PC-9 (cell line): ENCODE data around the gene NOP53.
"Not testable (repeated sequence)": the region's sequence is repeated elsewhere in the genome, so short reads cannot be mapped to it uniquely, and the experiment has no call there.

Source experiments
- EZH2 ChIP-seq: fragments of 200-600 bp; sonication (generic); IDR thresholded peaks from 2 replicates; pipeline ENCODE4 v1.8.0; 2017; ENCODE audit warnings: antibody characterized with exemption, low read depth
- TF ChIP-seq, protein P1 (sequence below): fragments of 200-600 bp; sonication (generic); conservative IDR thresholded peaks from 2 replicates; pipeline ENCODE4 v1.6.1; 2017; ENCODE audit warnings: mixed run types, antibody characterized with exemption, mild to moderate bottlenecking, moderate library complexity

DNA sequence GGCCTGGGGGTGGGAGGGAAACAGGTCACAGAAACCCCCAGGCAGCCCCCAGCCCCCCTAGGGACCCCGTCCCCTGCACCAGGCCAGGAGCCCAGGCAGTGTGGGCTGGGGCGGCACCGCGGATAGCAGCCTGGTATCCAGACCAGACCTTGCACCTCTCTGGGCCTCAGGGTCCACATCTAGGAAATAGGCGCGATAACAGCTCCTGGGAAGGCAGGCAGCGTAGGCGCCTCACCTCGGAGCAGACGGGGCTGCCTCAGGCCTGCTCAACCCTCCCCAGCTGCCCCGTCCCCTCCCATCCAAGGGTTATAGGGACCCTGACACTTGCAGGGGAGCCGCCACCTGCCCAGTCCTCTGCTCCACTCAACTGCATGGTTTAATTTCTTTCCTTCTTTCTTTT lies 58.3 kb downstream of the NOP53 start:
- not testable (repeated sequence) for TF ChIP-seq EZH2
- TF ChIP-seq, protein P1, sequence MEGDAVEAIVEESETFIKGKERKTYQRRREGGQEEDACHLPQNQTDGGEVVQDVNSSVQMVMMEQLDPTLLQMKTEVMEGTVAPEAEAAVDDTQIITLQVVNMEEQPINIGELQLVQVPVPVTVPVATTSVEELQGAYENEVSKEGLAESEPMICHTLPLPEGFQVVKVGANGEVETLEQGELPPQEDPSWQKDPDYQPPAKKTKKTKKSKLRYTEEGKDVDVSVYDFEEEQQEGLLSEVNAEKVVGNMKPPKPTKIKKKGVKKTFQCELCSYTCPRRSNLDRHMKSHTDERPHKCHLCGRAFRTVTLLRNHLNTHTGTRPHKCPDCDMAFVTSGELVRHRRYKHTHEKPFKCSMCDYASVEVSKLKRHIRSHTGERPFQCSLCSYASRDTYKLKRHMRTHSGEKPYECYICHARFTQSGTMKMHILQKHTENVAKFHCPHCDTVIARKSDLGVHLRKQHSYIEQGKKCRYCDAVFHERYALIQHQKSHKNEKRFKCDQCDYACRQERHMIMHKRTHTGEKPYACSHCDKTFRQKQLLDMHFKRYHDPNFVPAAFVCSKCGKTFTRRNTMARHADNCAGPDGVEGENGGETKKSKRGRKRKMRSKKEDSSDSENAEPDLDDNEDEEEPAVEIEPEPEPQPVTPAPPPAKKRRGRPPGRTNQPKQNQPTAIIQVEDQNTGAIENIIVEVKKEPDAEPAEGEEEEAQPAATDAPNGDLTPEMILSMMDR = not testable (repeated sequence)
